GM12891 (cell line): Measurements from ENCODE around the gene CREB5.

Experiments used
- POLR2A ChIP-seq: IDR thresholded peaks from 2 replicates; pipeline ENCODE4 v1.6.1; 2011; ENCODE audit warnings: low read depth, low read length, control low read depth
- POLR2AphosphoS5 ChIP-seq: IDR thresholded peaks from 2 replicates; pipeline ENCODE4 v1.6.1; 2011; ENCODE audit warnings: low read depth, low read length, control low read depth
- SPI1 ChIP-seq: IDR thresholded peaks from 2 replicates; pipeline ENCODE4 v1.6.1; 2011; ENCODE audit warnings: low read depth, low read length, control low read depth
- TAF1 ChIP-seq: IDR thresholded peaks from 2 replicates; pipeline ENCODE4 v1.6.1; 2011; ENCODE audit warnings: low read depth, low read length, control low read depth

DNA sequence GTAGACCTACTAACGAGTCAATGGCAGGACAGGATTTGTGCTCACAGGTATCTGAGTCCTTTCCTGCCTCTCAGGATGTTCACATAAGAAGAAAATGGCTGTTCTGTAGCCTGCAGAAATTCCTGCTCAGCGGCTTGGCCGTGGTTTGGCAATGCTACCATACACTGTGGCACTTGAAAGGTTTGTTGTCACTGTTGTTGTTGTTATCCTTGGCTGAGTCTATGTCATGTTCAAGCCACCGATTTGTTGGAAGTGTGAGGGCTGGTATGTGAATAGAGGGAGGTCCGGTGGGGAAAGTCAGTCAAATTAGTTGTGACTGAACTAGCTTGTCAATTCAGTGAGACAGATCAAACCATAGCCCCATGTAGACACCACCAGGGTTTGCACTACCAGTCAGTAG, 345.9 kb downstream of the CREB5 start:
- TF ChIP-seq TAF1, result no peak
- TF ChIP-seq POLR2A, result no peak
- no peak for TF ChIP-seq SPI1
- TF ChIP-seq POLR2AphosphoS5, result no peak
